Raji (cell line): ENCODE results near the gene BECN2.

ENCODE experiments used
- POLR2A ChIP-seq: IDR thresholded peaks from 2 replicates; pipeline ENCODE4 v1.6.1; 2011; ENCODE audit warnings: low read depth, low read length, control low read depth; ENCODE audit not compliant: insufficient read depth

The BECN2 gene

DNA sequence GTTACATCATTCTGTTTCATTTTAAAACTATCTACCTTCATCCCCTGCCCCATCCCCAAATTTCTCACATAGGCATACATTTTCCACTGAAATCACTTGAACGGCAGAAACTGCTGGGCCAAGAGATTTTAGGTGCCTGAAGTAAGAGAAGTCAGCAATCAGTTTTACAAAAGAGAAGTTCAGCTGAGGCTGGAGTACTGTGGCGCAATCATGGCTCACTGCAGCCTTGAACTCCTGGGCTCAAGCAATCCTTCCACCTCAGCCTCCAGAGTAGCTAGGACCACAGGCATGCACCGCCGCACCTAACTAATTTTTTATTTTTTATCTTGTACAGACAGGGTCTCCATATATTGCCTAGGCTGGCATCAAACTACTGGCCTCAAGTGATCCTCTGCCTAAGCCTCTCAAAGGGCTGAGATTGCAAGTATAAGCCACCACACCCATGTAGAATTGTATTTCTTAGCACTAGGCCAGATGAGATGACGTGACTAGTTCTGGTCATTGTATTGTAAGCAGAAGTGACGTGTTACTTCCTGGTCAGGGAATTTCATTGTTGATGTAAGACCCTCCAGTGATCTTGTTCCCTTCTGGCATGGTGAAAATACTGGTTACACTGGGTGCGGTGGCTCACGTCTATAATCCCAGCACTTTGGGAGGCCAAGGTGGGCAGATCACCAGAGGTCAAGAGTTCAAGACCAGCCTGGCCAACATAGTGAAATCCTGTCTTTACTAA lies 7.1 kb downstream of the BECN2 start:
- no peak for TF ChIP-seq POLR2A

DNA sequence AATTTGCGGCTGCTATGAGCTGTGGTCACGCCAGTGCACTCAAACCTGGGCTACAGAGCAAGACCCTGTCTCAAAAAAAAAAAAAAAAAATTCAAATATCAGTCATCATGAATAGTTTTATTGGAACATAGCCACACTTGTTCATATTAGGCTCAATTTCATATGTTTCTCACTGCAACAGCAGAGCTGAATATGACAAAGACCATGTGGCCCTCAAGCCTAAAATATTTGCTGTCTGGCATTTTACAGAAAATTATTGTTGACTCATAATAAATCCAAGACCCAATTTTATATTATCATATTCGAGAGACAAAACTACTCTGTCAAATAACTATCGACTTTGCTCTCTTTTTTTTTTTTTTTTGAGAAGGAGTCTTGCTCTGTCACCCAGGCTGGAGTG lies 11.0 kb downstream of the BECN2 start:
- TF ChIP-seq POLR2A, result no peak

DNA sequence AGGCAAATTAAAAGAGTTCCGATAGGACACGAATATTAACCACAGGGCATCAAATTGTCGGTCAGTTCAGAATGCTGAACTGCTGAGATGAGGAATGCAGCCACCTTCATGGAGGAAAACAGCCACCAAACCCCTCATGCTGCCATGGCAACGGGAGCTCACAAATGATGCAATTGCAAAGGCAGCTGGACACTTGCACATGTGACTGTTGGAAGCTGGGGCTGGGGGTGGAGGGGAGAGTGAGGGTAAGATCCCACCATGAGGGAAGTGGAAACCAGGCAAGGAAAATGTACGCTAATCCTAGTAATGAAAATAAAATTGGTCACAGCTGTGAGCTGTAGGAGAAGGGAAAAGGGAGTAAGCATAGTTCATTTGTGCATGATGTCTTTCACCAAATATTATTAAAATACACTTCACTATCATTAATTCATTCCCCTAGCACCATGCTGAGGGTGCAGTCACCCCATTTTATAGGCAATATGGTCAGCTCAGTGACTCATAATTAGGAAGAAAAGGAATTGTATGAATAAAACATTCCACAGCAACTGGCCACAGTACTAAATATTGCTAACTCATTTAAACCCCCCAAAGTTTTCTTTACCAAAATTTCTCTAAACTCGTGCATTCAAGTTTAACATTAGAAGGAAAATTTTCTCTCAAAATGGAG lies 15.3 kb downstream of the BECN2 start:
- no peak for TF ChIP-seq POLR2A

DNA sequence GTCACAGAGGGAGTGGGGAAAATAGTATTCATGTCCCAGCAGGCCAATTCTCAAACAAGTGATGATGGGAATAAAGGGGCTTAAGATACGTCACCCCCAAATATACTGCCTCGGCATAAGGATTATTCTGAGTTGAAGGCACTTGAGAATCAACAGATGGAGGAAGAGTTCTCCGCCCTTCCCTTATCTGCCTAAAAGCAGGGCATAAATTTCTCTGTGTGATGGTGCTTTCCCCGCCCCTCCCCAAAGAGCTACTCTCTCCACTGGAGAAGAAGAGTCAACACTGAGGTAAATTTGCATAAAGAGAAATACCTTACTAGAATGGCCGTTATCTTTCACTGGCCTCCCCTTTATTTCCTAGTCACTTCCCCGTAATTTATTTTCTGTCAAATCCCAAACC lies 18.7 kb downstream of the BECN2 start:
- TF ChIP-seq POLR2A, result no peak

DNA sequence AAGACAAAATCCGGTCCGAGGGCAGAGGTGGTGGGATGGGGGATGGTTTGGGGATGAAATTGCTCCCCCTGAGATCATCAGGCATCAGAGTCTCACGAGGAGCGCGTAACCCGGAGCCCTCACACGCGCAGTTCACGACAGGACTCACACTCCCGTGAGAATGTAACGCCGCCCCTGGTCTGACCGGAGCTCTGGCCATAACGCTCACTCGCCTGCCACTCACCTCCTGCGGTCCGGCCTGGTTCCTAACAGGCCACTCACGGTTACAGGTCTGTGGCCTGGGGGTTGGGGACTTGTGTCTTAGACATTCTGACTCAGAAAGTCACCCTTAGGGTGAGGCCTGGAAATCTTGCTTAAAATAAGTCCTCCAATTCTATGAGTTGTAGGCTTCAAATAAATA lies 21.5 kb downstream of the BECN2 start:
- no peak for TF ChIP-seq POLR2A

DNA sequence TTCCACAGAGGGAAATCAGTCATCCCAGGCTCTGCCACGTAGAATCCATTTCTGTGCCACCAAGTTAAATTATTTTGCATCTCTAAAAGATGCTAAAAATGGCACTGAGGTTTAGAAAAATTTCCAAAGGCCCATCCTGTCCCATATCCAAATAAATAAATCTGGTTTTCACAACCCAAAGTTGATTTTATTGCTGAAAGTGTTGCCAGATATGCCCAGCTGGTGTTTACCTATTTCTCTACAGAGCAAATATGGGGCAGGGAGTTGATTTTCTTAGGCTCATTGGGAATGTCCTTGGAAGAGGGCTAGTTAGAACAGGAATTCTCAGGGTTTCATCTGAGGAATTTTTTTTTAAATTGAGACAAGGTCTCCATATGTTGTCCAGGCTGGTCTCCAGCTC lies 22.4 kb downstream of the BECN2 start:
- TF ChIP-seq POLR2A, result no peak

DNA sequence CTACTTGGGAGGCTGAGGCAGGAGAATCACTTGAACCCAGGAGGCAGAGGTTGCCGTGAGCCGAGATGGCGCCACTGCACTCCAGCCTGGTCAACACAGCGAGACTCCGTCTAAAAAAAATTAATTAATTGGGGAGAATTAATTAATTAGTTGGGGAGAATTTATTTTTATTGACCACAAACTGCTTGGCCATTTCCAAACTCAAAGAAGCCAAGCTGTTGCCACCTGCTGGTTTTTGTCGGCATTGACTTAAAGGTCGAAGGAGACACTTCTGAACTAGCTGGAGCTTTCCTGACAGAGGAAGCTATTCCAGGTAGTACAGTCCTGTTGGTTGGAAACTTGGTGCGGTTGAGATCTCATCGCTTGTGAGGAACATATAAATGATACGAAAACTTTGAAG lies 28.2 kb downstream of the BECN2 start:
- no peak for TF ChIP-seq POLR2A

DNA sequence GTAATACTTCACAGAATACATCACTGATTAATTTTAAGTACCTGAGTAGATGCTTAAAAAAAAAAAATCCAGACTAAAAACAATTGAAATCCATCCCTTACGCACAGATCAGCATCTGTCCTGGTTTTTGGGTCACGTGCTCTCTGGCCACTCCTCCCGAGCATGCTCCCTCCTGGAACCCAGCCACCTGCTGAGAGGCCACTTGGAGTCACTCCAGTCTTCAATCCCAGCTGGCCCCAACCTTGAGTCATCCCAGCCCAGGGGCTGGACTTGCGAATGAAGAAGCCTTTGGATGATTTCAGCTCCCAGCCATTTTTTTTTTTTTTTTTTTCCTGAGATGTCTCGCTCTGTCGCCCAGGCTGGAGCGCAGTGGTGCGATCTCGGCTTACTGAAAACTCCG lies 32.5 kb downstream of the BECN2 start:
- TF ChIP-seq POLR2A, result no peak

DNA sequence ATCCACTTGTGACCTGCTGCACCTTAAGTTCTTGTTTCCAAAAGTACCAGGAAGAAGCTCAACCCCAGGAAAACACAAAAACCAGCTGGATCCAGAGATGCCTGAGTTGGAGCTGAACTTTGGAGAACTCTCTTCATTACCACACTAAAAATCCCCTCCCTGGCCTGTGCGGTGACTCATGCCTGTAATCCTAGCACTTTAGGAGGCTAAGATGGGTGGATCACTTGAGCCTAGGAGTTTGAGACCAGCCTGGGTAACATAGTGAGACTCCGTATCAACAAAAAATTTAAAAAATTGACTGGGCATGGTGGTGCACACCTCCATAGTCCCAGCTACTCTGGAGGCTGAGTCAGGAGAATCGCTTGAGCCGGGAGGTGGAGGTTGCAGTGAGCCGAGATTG lies 35.2 kb downstream of the BECN2 start:
- TF ChIP-seq POLR2A, result no peak

DNA sequence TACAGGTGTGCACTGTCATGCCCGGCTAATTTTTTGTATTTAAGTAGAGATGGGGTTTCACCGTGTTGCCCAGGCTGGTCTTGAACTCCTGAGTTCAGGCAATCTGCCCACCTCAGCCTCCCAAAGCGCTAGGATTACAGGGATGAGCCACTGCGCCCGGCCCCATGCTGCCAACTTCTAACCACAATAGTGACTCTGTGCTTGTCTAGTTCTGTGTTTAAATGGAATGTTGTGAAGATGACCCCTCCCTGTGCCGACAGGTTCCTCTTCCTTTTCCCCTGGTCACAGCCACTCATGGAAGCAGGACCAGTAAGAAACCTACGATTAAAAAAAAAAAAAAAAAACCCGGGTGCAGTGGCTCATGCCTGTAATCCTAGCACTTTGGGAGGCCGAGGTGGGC lies 36.6 kb downstream of the BECN2 start:
- TF ChIP-seq POLR2A, result no peak

DNA sequence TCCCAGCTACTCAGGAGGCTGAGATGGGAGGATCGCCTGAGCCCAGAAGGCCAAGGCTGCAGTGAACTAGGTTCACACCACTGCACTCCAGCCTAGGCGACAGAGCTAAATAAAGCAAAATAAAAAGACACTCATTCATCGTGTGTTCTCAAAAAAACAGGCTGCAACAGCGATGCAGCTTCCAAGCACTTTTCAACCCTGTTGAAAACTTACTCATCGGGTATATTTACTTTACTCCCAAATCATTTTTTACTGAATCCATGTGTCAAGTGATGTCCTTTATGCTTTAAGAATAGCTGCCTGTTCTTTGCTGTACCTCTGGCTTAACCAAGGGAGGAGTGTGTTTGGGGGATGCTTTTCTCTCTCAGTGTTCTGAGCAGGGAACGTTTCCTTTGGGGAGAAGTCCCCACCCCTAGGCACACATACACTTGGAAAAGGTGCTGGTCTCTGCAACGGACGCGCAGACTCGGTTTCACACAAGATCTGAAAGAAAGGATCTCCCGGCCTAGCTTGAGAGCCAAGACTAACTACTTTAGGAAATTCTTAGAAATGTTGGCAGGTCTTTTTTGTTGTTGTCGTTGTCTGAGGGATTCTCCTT lies 39.9 kb downstream of the BECN2 start:
- TF ChIP-seq POLR2A, result no peak

DNA sequence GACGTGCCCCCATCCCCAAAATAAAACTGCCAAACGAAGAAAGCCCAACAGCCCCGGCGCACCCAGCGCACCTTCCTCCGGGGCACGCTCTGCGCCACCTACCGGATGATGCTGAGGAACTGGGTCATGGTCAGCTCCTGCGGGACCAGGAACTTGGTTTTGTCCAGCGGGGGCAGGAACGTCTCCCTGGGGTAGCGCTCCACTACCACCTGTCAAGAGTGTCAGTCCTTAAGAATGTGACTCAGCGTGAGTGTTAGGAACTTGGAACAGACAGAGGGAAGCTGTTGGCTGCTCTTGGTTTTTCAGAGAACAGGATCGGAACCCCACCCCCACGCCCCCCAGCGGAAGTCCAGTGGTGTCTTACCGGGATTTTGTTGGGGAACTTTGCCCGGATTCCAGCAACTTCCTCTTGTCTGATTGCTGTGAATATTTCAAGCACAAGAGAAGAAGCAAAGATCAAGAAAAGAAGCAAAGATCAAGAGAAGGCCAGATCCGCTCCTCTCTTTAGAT lies 40.9 kb downstream of the BECN2 start:
- TF ChIP-seq POLR2A, result no peak

DNA sequence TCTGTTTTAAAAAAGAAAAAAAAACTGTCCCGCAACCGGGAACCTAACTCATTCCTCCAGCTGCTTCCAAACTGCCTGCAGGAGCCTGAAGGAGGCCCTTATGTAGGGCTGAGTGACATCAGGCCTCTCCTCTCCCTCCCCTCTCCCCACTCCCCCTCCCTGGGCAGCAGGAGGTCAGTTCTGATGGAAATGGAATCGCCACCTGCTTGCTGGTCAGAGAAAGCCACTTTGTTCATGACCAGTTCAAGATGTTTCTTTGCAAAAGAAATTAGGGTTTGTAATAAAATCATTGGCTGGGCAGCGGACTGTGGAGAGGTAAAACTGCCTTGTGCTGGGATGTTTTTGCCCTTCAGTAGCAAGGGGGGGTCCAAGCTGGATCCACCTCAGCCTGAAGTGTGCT lies 41.5 kb downstream of the BECN2 start, which contains the start of gene MAP1LC3C:
Gene MAP1LC3C, minus strand, starts transcription at position 73 of the 400 bp plus-strand sequence. CDS start 90 bp downstream, outside the sequence.
- no peak for TF ChIP-seq POLR2A

DNA sequence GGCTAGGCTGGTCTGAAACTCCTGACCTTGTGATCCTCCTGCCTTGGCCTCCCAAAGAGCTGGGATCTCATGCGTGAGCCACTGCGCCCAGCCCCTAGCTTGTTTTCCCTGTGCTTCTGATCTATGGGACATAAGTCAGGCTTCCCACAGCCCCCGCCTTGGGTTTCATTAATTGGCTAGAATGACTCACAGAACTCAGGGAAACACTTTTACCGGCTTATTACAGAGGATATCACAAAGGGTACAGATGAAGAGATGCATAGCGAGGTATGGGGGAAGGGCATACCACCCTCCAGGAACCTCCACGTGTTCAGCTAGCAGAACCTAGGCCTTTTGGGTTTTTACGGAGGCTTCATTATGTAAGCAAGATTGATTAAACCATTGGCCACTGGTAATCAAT lies 42.9 kb downstream of the BECN2 start:
- no peak for TF ChIP-seq POLR2A

DNA sequence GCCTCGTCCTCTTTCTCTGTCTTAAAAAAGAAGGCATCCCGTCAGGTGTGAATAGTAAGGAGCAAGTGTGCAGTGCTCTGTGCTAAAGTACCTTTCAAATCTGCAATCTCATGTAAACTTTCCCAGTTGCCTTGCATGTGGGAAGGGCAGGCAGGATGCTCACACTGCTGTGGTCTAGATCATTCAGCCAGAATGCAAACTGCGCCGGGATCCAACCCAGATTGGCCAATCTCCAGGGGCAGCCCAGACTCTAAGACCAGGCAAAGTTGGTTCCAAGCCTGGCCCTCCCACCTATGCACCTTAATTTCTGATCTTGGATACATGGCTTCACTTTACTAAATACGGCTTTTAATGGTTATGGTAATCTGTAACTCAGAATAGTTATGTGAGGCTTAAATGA lies 44.5 kb downstream of the BECN2 start:
- TF ChIP-seq POLR2A, result no peak

DNA sequence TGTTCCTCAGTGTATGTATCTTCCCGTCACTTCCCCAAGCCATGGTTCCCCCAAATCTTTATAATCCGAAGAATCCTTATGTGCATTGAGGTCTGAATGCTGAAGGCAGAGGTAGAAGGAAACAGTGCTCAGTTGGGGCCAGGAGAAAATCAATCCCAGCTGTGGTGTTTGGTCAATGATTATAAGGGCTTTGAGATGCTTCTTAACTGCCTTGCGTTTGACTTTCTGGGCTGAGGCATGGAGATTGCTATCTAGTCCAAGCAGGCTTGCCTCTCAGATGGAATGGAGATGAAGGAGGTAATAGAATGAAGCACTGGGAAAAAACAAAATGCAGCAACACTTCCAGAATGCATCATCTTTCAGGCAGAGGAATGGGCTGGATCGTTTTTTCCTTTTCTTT lies 44.9 kb downstream of the BECN2 start:
- no peak for TF ChIP-seq POLR2A
